Common myeloid progenitor, CD34-positive (primary cell): ENCODE measurements around the gene DTNBP1.

Source experiments
- CTCF ChIA-PET: fragments of 350-600 bp; sonication (Branson Sonifier 250); formaldehyde crosslinking; loops from one replicate; lab custom pipeline; 2021; ENCODE audit warnings: antibody characterized with exemption; lab: Charles Lee
- POLR2A ChIA-PET: fragments of 350-600 bp; sonication (Branson Sonifier 250); formaldehyde crosslinking; loops from one replicate; lab custom pipeline; 2021; ENCODE audit warnings: antibody characterized with exemption; lab: Charles Lee
- DNase-seq, 3 donors: peaks; one replicate each; pipeline versions ENCODE4 v3.0.0 to v3.0.0-alpha.2; 2013
- H3K27ac ChIP-seq, 2 experiments: 1 replicate in 1 of 2; 2 replicates in 1 of 2; pipeline ENCODE4 v1.7.0; 2013; ENCODE audit warnings: inconsistent platforms in 2 of 2, low read length in 2 of 2, mild to moderate bottlenecking in 2 of 2, low read depth in 1 of 2, moderate library complexity in 1 of 2; ENCODE audit not compliant: severe bottlenecking in 2 of 2, insufficient read depth in 1 of 2, poor library complexity in 1 of 2
- H3K27me3 ChIP-seq, 5 experiments: replicated peaks in 2 of 5; 1 replicate in 3 of 5; 2 replicates in 2 of 5; pipeline versions ENCODE4 v1.6.1 to v1.7.0; 2013; ENCODE audit warnings: low read length in 4 of 5, mild to moderate bottlenecking in 2 of 5, moderate library complexity in 2 of 5, inconsistent platforms in 1 of 5; ENCODE audit not compliant: insufficient read depth in 5 of 5, control insufficient read depth in 4 of 5
- H3K36me3 ChIP-seq, 4 experiments: 1 replicate in 2 of 4; 2 replicates in 2 of 4; pipeline versions ENCODE4 v1.6.1 to v1.7.0; 2013; ENCODE audit warnings: low read length in 3 of 4, control low read depth in 1 of 4, mild to moderate bottlenecking in 1 of 4; ENCODE audit not compliant: control insufficient read depth in 4 of 4, insufficient read depth in 4 of 4
- H3K4me1 ChIP-seq, 4 experiments: 1 replicate in 3 of 4; 2 replicates in 1 of 4; pipeline versions ENCODE4 v1.6.1 to v1.7.1; 2013; ENCODE audit warnings: low read length in 3 of 4, mild to moderate bottlenecking in 3 of 4, control low read depth in 1 of 4, inconsistent platforms in 1 of 4, moderate library complexity in 1 of 4; ENCODE audit not compliant: control insufficient read depth in 4 of 4, insufficient read depth in 4 of 4; ENCODE audit errors: control extremely low read depth in 1 of 4
- H3K4me3 ChIP-seq, 7 experiments: 1 replicate in 4 of 7; 2 replicates in 3 of 7; pipeline versions ENCODE4 v1.5.1 to v1.7.0; 2013; ENCODE audit warnings: mild to moderate bottlenecking in 7 of 7, low read length in 6 of 7, moderate library complexity in 6 of 7, inconsistent platforms in 2 of 7, low read depth in 2 of 7, control low read depth in 1 of 7; ENCODE audit not compliant: insufficient read depth in 4 of 7, control insufficient read depth in 1 of 7; ENCODE audit errors: extremely low read depth in 1 of 7
- H3K9me3 ChIP-seq, 5 experiments: 1 replicate in 4 of 5; 2 replicates in 1 of 5; pipeline versions ENCODE4 v1.6.1 to v1.7.1; 2013; ENCODE audit warnings: low read length in 4 of 5, mild to moderate bottlenecking in 2 of 5, inconsistent platforms in 1 of 5, low read depth in 1 of 5, moderate library complexity in 1 of 5; ENCODE audit not compliant: control insufficient read depth in 4 of 5, insufficient read depth in 2 of 5; ENCODE audit errors: control extremely low read depth in 1 of 5
- WGBS: methylation state at CpG from one replicate; pipeline ENCODE4 v1.1.5; 2013; ENCODE audit not compliant: insufficient coverage; 5-methylcytosine and 5-hydroxymethylcytosine counted together

Gene DTNBP1

GRCh38 chr6:15508931-15509330 is 153.9 kb downstream of the DTNBP1 start:
- H3K36me3 ChIP-seq: peaks cover 16 to 100% (median 82%) of the 10 kb centered on the region in 4 experiments
- CTCF ChIA-PET: no interaction called here

GRCh38 chr6:15508441-15508871 is 154.4 kb downstream of the DTNBP1 start:
- H3K27ac ChIP-seq: peak overlapping the region in 1 of 2 experiments; percentile 0
- 100% methylated on average over 4 of the region's 6 CpGs for WGBS
- POLR2A ChIA-PET: no interaction called here
- H3K9me3 ChIP-seq: no peaks in the 10 kb centered on the region
- DNase-seq: no peak
- peaks cover 0 to 4% (median 0%) of the 10 kb centered on the region in 4 experiments for H3K4me1 ChIP-seq
- peaks cover 16 to 100% (median 82%) of the 10 kb centered on the region in 4 experiments for H3K36me3 ChIP-seq
- no peaks in the 10 kb centered on the region for H3K27me3 ChIP-seq
- no peak overlapping the region for H3K4me3 ChIP-seq
- CTCF ChIA-PET: no interaction called here

More at GRCh38 chr6:15508931-15509330, 153.9 kb downstream of the DTNBP1 start:
- Histone ChIP-seq H3K27ac (peak overlapping the region in 1 of 2 experiments; percentile 36), H3K4me3 (no peak overlapping the region), H3K27me3 (no peaks in the 10 kb centered on the region), H3K9me3 (no peaks in the 10 kb centered on the region), H3K4me1 (peaks cover 0 to 4% (median 0%) of the 10 kb centered on the region in 4 experiments)
- 99% methylated on average over 10 of the region's 15 CpGs for WGBS
- POLR2A ChIA-PET: no interaction called here
- DNase-seq: no peak

GRCh38 chr6:15507746-15508145 is 155.1 kb downstream of the DTNBP1 start:
- POLR2A ChIA-PET: no interaction called here
- DNase-seq: no peak
- no peaks in the 10 kb centered on the region for H3K27me3 ChIP-seq
- H3K4me3 ChIP-seq: no peak overlapping the region
- no peaks in the 10 kb centered on the region for H3K9me3 ChIP-seq
- peaks cover 16 to 100% (median 83%) of the 10 kb centered on the region in 4 experiments for H3K36me3 ChIP-seq
- WGBS: 95% methylated on average over 14 of the region's 14 CpGs
- CTCF ChIA-PET: no interaction called here
- peaks cover 0 to 4% (median 0%) of the 10 kb centered on the region in 4 experiments for H3K4me1 ChIP-seq
- H3K27ac ChIP-seq: no peak overlapping the region

- no peaks in the 10 kb centered on the region for H3K27me3 ChIP-seq
- H3K27ac ChIP-seq: no peak overlapping the region
- H3K4me3 ChIP-seq: no peak overlapping the region
- H3K4me1 ChIP-seq: peaks cover 0 to 5% (median 0%) of the 10 kb centered on the region in 4 experiments
- no peak for DNase-seq
- ChIA-PET CTCF (no interaction called here), POLR2A (no interaction called here)
- 97% methylated on average over 11 of the region's 11 CpGs for WGBS
- H3K36me3 ChIP-seq: peaks cover 16 to 100% (median 83%) of the 10 kb centered on the region in 4 experiments
- H3K9me3 ChIP-seq: no peaks in the 10 kb centered on the region
Measured at GRCh38 chr6:15507221-15507620, 155.6 kb downstream of the DTNBP1 start.

GRCh38 chr6:15506066-15506465 is 156.8 kb downstream of the DTNBP1 start:
- Histone ChIP-seq H3K4me3 (no peak overlapping the region), H3K27me3 (no peaks in the 10 kb centered on the region), H3K27ac (no peak overlapping the region), H3K4me1 (peaks cover 0 to 11% (median 0%) of the 10 kb centered on the region in 4 experiments), H3K9me3 (no peaks in the 10 kb centered on the region), H3K36me3 (peaks cover 16 to 100% (median 87%) of the 10 kb centered on the region in 4 experiments)
- no peak for DNase-seq
- WGBS: 95% methylated on average over 7 of the region's 7 CpGs
- POLR2A ChIA-PET: interaction anchor here (1.1 kb wide), 1 partner anchor 120 kb away, joined by 3 read pairs; no protein-coding TSS in a partner anchor
- CTCF ChIA-PET: interaction anchor here (1.1 kb wide), 1 partner anchor 31 kb away, joined by 3 read pairs; no protein-coding TSS in a partner anchor

GRCh38 chr6:15505463-15505918 is 157.3 kb downstream of the DTNBP1 start:
- 94% methylated on average over 18 of the region's 18 CpGs for WGBS
- CTCF ChIA-PET: interaction anchor here (1.0 to 1.1 kb wide), 2 partner anchors 16 to 30 kb away, joined by 3 read pairs; no protein-coding TSS in a partner anchor
- POLR2A ChIA-PET: interaction anchor here (1.1 kb wide), 1 partner anchor 121 kb away, joined by 3 read pairs; no protein-coding TSS in a partner anchor
- DNase-seq: no peak
- Histone ChIP-seq H3K9me3 (no peaks in the 10 kb centered on the region), H3K27me3 (no peaks in the 10 kb centered on the region), H3K36me3 (peaks cover 16 to 100% (median 88%) of the 10 kb centered on the region in 4 experiments), H3K27ac (no peak overlapping the region), H3K4me3 (no peak overlapping the region), H3K4me1 (peaks cover 0 to 11% (median 0%) of the 10 kb centered on the region in 4 experiments)
